Measurements from ENCODE around the gene MMP3. TPM values are rescaled to one million over a fixed set of nuclear protein-coding genes. Genes with fewer than 3 reads are reported as not detected.

MMP3 gene
- total RNA-seq (not detected), polyA plus RNA-seq (not detected)
- long read RNA-seq, donor 1 = 0 reads
- long read RNA-seq, donor 2 = 0 reads
- long read RNA-seq, donor 3 = 0 reads

GRCh38 chr11:102843489-102843888 is at the start of gene MMP3:
TSS of gene MMP3 (minus strand) at chr11:102843609. CDS start at chr11:102843546, 63 bp downstream.
- intact Hi-C loops (cut with DNase I) = no loop called here
- TF ChIP-seq, protein P1, sequence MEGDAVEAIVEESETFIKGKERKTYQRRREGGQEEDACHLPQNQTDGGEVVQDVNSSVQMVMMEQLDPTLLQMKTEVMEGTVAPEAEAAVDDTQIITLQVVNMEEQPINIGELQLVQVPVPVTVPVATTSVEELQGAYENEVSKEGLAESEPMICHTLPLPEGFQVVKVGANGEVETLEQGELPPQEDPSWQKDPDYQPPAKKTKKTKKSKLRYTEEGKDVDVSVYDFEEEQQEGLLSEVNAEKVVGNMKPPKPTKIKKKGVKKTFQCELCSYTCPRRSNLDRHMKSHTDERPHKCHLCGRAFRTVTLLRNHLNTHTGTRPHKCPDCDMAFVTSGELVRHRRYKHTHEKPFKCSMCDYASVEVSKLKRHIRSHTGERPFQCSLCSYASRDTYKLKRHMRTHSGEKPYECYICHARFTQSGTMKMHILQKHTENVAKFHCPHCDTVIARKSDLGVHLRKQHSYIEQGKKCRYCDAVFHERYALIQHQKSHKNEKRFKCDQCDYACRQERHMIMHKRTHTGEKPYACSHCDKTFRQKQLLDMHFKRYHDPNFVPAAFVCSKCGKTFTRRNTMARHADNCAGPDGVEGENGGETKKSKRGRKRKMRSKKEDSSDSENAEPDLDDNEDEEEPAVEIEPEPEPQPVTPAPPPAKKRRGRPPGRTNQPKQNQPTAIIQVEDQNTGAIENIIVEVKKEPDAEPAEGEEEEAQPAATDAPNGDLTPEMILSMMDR (IDR thresholded peaks at IDR 0.05) = no peak
- Histone ChIP-seq H3K36me3 (no peaks in the 10 kb centered on the region), H3K4me1 (no peaks in the 10 kb centered on the region), H3K4me3 (no peak within 1 kb of the TSS), H3K27me3 (peaks cover 0 to 14% (median 0%) of the 10 kb centered on the region in 7 donors), H3K27ac (no peak within 1 kb of the TSS), H3K9me3 (no peaks in the 10 kb centered on the region)
- DNase-seq = no peak
- 84 to 86% methylated on average over 4 of the region's 4 CpGs for WGBS, 2 donors
- ATAC-seq = no peak

DNA sequence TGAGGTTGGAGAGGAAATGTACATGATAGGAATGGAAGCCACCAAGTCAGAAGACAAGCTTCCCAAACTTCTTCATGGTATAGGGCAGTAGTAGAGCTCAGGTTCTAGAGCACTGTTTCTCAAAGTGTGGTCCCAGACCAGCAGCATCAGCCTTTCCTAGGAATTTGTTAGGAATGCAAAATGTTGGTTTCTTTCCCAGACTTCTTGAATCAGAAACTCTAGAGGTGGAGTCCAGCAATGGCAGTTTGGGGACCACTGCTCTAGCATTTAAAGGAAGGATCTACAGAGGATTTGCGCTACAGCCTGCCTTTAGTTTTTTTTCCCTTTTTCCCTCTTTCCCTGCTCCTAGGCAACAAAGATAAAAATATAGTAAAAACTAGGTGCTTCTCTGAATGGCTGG is 48.3 kb upstream of the MMP3 start:
- DNase-seq (no peak), ATAC-seq (no peak)
- Histone ChIP-seq H3K36me3 (no peaks in the 10 kb centered on the region), H3K27ac (no peak overlapping the region), H3K4me1 (no peaks in the 10 kb centered on the region), H3K27me3 (no peaks in the 10 kb centered on the region), H3K4me3 (no peak overlapping the region), H3K9me3 (peaks cover 0 to 16% (median 0%) of the 10 kb centered on the region in 11 donors)
- 93 to 95% methylated on average over 1 of the region's 1 CpG for WGBS, 2 donors
- intact Hi-C loops (cut with DNase I) = loop anchor here in 1 of 10 donors (10.0 kb wide), 1 partner anchor 57 kb away; no protein-coding TSS in a partner anchor
- TF ChIP-seq, protein P1 (IDR thresholded peaks at IDR 0.05) = no peak

DNA sequence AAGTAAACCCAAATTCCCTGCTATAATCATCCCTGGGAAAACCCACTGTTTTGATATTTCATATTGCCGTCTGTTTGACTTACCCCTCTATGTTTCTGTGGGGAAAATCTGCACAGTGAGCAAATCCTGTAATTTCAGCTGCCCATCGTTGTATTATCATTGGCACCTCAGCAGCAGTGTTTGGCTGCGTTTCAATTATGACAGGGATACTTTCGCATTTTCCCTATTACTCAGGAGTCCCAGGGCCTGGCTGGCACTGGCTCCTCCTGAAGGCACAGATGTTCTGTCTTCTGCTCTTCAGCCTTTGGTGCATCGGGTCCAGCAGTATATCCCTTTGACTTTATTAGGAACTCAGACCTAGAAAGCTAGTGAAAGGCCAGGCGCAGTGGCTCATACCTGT is 43.6 kb upstream of the MMP3 start:
- TF ChIP-seq, protein P1 (IDR thresholded peaks at IDR 0.05) = no peak
- no peaks in the 10 kb centered on the region for H3K27me3 ChIP-seq
- WGBS, 2 donors = 79 to 81% methylated on average over 6 of the region's 6 CpGs
- H3K27ac ChIP-seq = no peak overlapping the region
- no peaks in the 10 kb centered on the region for H3K4me1 ChIP-seq
- H3K4me3 ChIP-seq = no peak overlapping the region
- intact Hi-C loops (cut with DNase I) = no loop called here
- H3K9me3 ChIP-seq = no peaks in the 10 kb centered on the region
- ATAC-seq (no peak), DNase-seq (no peak)
- no peaks in the 10 kb centered on the region for H3K36me3 ChIP-seq

- H3K27ac ChIP-seq = peak overlapping the region in 1 of 10 donors; percentile 55
- WGBS, 2 donors = 85% methylated on average over 3 of the region's 3 CpGs
These were observed 39.7 kb upstream of the MMP3 start for GRCh38 chr11:102883141-102883540.

More at GRCh38 chr11:102883141-102883540, 39.7 kb upstream of the MMP3 start:
- no peak for DNase-seq
- TF ChIP-seq, protein P1 (IDR thresholded peaks at IDR 0.05) = no peak
- intact Hi-C loops (cut with DNase I) = no loop called here
- ATAC-seq = no peak
- Histone ChIP-seq H3K27me3 (no peaks in the 10 kb centered on the region), H3K4me1 (peaks cover 0 to 3% (median 0%) of the 10 kb centered on the region in 9 donors), H3K4me3 (no peak overlapping the region), H3K9me3 (no peaks in the 10 kb centered on the region), H3K36me3 (no peaks in the 10 kb centered on the region)

Data from heart right ventricle (tissue), 16 donors.